KMS-11 (cell line): ENCODE results near the gene WASF3.

Experiments
- H2AFZ ChIP-seq: fragments of 200-600 bp; sonication (generic); 2 replicates; pipeline ENCODE4 v1.6.1; 2016; ENCODE audit warnings: antibody characterized with exemption, mixed run types, low read depth
- H3K27ac ChIP-seq: fragments of 200-600 bp; sonication (generic); 2 replicates; pipeline ENCODE4 v1.6.1; 2016; ENCODE audit warnings: mild to moderate bottlenecking, mixed run types
- H3K27me3 ChIP-seq: fragments of 200-600 bp; sonication (generic); 2 replicates; pipeline ENCODE4 v1.6.1; 2017; ENCODE audit warnings: mild to moderate bottlenecking, low read depth, mixed run types, moderate library complexity; ENCODE audit not compliant: insufficient read depth
- H3K36me3 ChIP-seq: fragments of 200-600 bp; sonication (generic); 2 replicates; pipeline ENCODE4 v1.6.1; 2017; ENCODE audit warnings: mild to moderate bottlenecking, mixed run types; ENCODE audit not compliant: insufficient read depth
- H3K4me1 ChIP-seq: fragments of 200-600 bp; sonication (generic); 2 replicates; pipeline ENCODE4 v1.6.1; 2016; ENCODE audit warnings: mild to moderate bottlenecking, low read depth, mixed run types; ENCODE audit not compliant: poor library complexity, severe bottlenecking
- H3K4me2 ChIP-seq: fragments of 200-600 bp; sonication (generic); 2 replicates; pipeline ENCODE4 v1.7.0; 2016; ENCODE audit warnings: mild to moderate bottlenecking, mixed run types
- H3K4me3 ChIP-seq: fragments of 200-600 bp; sonication (generic); IDR thresholded peaks from 2 replicates; pipeline ENCODE4 v1.6.1; 2017; ENCODE audit warnings: low read depth, low read length, mixed read lengths; ENCODE audit not compliant: insufficient read depth
- H3K79me2 ChIP-seq: fragments of 200-600 bp; sonication (generic); 2 replicates; pipeline ENCODE4 v1.6.1; 2016; ENCODE audit warnings: low read depth, mixed run types; ENCODE audit not compliant: insufficient read depth
- H3K9ac ChIP-seq: fragments of 200-600 bp; sonication (generic); 2 replicates; pipeline ENCODE4 v1.6.1; 2016; ENCODE audit warnings: mild to moderate bottlenecking, mixed run types
- H4K20me1 ChIP-seq: fragments of 200-600 bp; sonication (generic); 2 replicates; pipeline ENCODE4 v1.6.1; 2016; ENCODE audit warnings: mild to moderate bottlenecking, mixed run types; ENCODE audit not compliant: insufficient read depth
- CTCF ChIP-seq: fragments of 200-600 bp; sonication (generic); conservative IDR thresholded peaks from 2 replicates; pipeline ENCODE4 v1.6.1; 2017; ENCODE audit warnings: low read depth, mild to moderate bottlenecking, antibody characterized with exemption, low read length, moderate library complexity, mixed read lengths

WASF3 gene

GRCh38 chr13:26681036-26681435, 123.6 kb downstream of the WASF3 start:
- H3K27me3 ChIP-seq: no peaks in the 10 kb centered on the region
- H4K20me1 ChIP-seq: no peaks in the 10 kb centered on the region
- H3K4me2 ChIP-seq: no peak overlapping the region
- no peak for TF ChIP-seq CTCF
- H3K4me3 ChIP-seq: no peak overlapping the region
- no peaks in the 10 kb centered on the region for H3K36me3 ChIP-seq
- no peaks in the 10 kb centered on the region for H3K79me2 ChIP-seq
- no peak overlapping the region for H2AFZ ChIP-seq
- no peak overlapping the region for H3K27ac ChIP-seq
- no peak overlapping the region for H3K9ac ChIP-seq
- no peaks in the 10 kb centered on the region for H3K4me1 ChIP-seq

- no peak overlapping the region for H3K4me2 ChIP-seq
- no peak for TF ChIP-seq CTCF
Observed at GRCh38 chr13:26682606-26683005, 125.1 kb downstream of the WASF3 start.

GRCh38 chr13:26685606-26686005, 128.1 kb downstream of the WASF3 start:
- Histone ChIP-seq H3K36me3 (no peaks in the 10 kb centered on the region), H2AFZ (no peak overlapping the region), H3K79me2 (no peaks in the 10 kb centered on the region), H3K27ac (no peak overlapping the region), H4K20me1 (no peaks in the 10 kb centered on the region), H3K27me3 (no peaks in the 10 kb centered on the region), H3K4me3 (no peak overlapping the region), H3K9ac (no peak overlapping the region), H3K4me2 (no peak overlapping the region), H3K4me1 (no peaks in the 10 kb centered on the region)
- TF ChIP-seq CTCF: no peak

More at GRCh38 chr13:26682606-26683005, 125.1 kb downstream of the WASF3 start:
- Histone ChIP-seq H3K27me3 (no peaks in the 10 kb centered on the region), H3K79me2 (no peaks in the 10 kb centered on the region), H3K9ac (no peak overlapping the region), H3K4me1 (no peaks in the 10 kb centered on the region), H3K4me3 (no peak overlapping the region), H3K27ac (no peak overlapping the region), H4K20me1 (no peaks in the 10 kb centered on the region), H2AFZ (no peak overlapping the region), H3K36me3 (no peaks in the 10 kb centered on the region)

- H3K4me1 ChIP-seq: no peaks in the 10 kb centered on the region
- TF ChIP-seq CTCF: no peak
- H3K4me2 ChIP-seq: no peak overlapping the region
Observed at GRCh38 chr13:26686285-26686684, 128.8 kb downstream of the WASF3 start.

More at GRCh38 chr13:26686285-26686684, 128.8 kb downstream of the WASF3 start:
- Histone ChIP-seq H3K36me3 (no peaks in the 10 kb centered on the region), H3K4me3 (no peak overlapping the region), H3K9ac (no peak overlapping the region), H2AFZ (no peak overlapping the region), H3K27me3 (no peaks in the 10 kb centered on the region), H3K79me2 (no peaks in the 10 kb centered on the region), H4K20me1 (no peaks in the 10 kb centered on the region), H3K27ac (no peak overlapping the region)
